IMR-90 (cell line): Measurements from ENCODE around the gene NPW. TPM values are rescaled to one million over a fixed set of nuclear protein-coding genes. Genes with fewer than 3 reads are reported as not detected.

Source experiments
- ATAC-seq: fragments of 200-7000 bp; cut with Tn5 transposase; 2 replicates; pipeline ENCODE4 v1.9.1; 2020; ENCODE audit warnings: low read depth, mild to moderate bottlenecking, moderate library complexity
- BruUV-seq: library from RNA; stranded (reverse); fragments of 400-500 nt; replicated peaks from 2 replicates; lab custom pipeline; 2021; lab: Mats Ljungman, UMichigan
- CTCF ChIA-PET: fragments of 300-600 bp; formaldehyde crosslinking; extraction: SDS; loops from one replicate; lab custom pipeline; 2021; ENCODE audit warnings: antibody characterized with exemption; lab: Yijun Ruan, JAX
- POLR2A ChIA-PET: fragments of 300-600 bp; sonication (Branson Sonifier 250); formaldehyde crosslinking; loops from one replicate; lab custom pipeline; 2022; ENCODE audit warnings: antibody characterized with exemption; ENCODE audit not compliant: unreplicated experiment; lab: Charles Lee
- DNase-seq: peaks from one replicate; pipeline ENCODE4 v3.0.0; 2013
- H2AFZ ChIP-seq: replicated peaks from 2 replicates; pipeline ENCODE3; 2013; ENCODE audit warnings: low read length, mild to moderate bottlenecking; ENCODE audit not compliant: poor library complexity
- H2AK5ac ChIP-seq: 2 replicates; pipeline ENCODE4 v1.6.1; 2013; ENCODE audit warnings: low read depth, low read length, inconsistent platforms
- H2AK9ac ChIP-seq: replicated peaks from 2 replicates; pipeline ENCODE3; 2013; ENCODE audit warnings: mild to moderate bottlenecking, low read depth, low read length, moderate library complexity; ENCODE audit not compliant: poor library complexity
- H2BK120ac ChIP-seq: 2 replicates; pipeline ENCODE4 v1.6.1; 2013; ENCODE audit warnings: low read depth, low read length, inconsistent platforms
- H2BK15ac ChIP-seq: 3 replicates; pipeline ENCODE4 v1.6.1; 2013; ENCODE audit warnings: low read depth, low read length, inconsistent platforms
- H2BK20ac ChIP-seq: 2 replicates; pipeline ENCODE4 v1.6.1; 2013; ENCODE audit warnings: low read depth, mild to moderate bottlenecking, inconsistent platforms, low read length, moderate library complexity
- H2BK5ac ChIP-seq: 2 replicates; pipeline ENCODE4 v1.6.1; 2013; ENCODE audit warnings: mild to moderate bottlenecking, low read depth, low read length, inconsistent platforms; ENCODE audit not compliant: poor library complexity, severe bottlenecking
- H3K14ac ChIP-seq: replicated peaks from 2 replicates; pipeline ENCODE4 v1.6.1; 2013; ENCODE audit warnings: low read depth, low read length, inconsistent platforms
- H3K18ac ChIP-seq: 2 replicates; pipeline ENCODE4 v1.6.1; 2013; ENCODE audit warnings: low read depth, low read length, control low read depth
- H3K23ac ChIP-seq: 2 replicates; pipeline ENCODE4 v1.6.1; 2013; ENCODE audit warnings: low read depth, low read length, inconsistent platforms
- H3K27ac ChIP-seq: 2 replicates; pipeline ENCODE4 v1.5.1; 2013; ENCODE audit warnings: mild to moderate bottlenecking, control low read depth, low read length; ENCODE audit not compliant: insufficient read depth
- H3K27me3 ChIP-seq: 2 replicates; pipeline ENCODE4 v1.6.1; 2013; ENCODE audit warnings: low read length; ENCODE audit not compliant: control insufficient read depth, insufficient read depth
- H3K36me3 ChIP-seq: 2 replicates; pipeline ENCODE4 v1.6.1; 2013; ENCODE audit warnings: low read length, mixed read lengths; ENCODE audit not compliant: control insufficient read depth, insufficient read depth
- H3K4ac ChIP-seq: 2 replicates; pipeline ENCODE4 v1.6.1; 2013; ENCODE audit warnings: low read depth, low read length, inconsistent platforms
- H3K4me1 ChIP-seq: 2 replicates; pipeline ENCODE4 v1.6.1; 2013; ENCODE audit warnings: low read length, mixed read lengths; ENCODE audit not compliant: control insufficient read depth, insufficient read depth
- H3K4me2 ChIP-seq: 2 replicates; pipeline ENCODE4 v1.6.1; 2013; ENCODE audit warnings: low read depth, mild to moderate bottlenecking, control low read depth, low read length, moderate library complexity
- H3K4me3 ChIP-seq: 2 replicates; pipeline ENCODE4 v1.5.1; 2013; ENCODE audit warnings: low read depth, mild to moderate bottlenecking, control low read depth, low read length, moderate library complexity; ENCODE audit not compliant: insufficient read depth
- H3K56ac ChIP-seq: 2 replicates; pipeline ENCODE4 v1.6.1; 2013; ENCODE audit warnings: low read length, inconsistent platforms; ENCODE audit not compliant: insufficient read depth; ENCODE audit errors: extremely low read depth
- H3K79me1 ChIP-seq, 2 experiments: 2 replicates each; pipeline ENCODE4 v1.6.1; 2013; ENCODE audit warnings: low read length in 2 of 2, inconsistent platforms in 1 of 2, low read depth in 1 of 2
- H3K9ac ChIP-seq: 2 replicates; pipeline ENCODE4 v1.6.1; 2013; ENCODE audit warnings: low read depth, low read length, control low read depth
- H3K9me1 ChIP-seq: 2 replicates; pipeline ENCODE4 v1.6.1; 2013; ENCODE audit warnings: low read length, inconsistent platforms; ENCODE audit not compliant: insufficient read depth
- H3K9me3 ChIP-seq: 2 replicates; pipeline ENCODE4 v1.6.1; 2013; ENCODE audit warnings: low read length; ENCODE audit not compliant: control insufficient read depth, insufficient read depth
- H4K20me1 ChIP-seq: 2 replicates; pipeline ENCODE4 v1.6.1; 2013; ENCODE audit warnings: low read length, inconsistent platforms; ENCODE audit not compliant: insufficient read depth
- H4K5ac ChIP-seq: 2 replicates; pipeline ENCODE4 v1.6.1; 2013; ENCODE audit warnings: mild to moderate bottlenecking, low read depth, low read length, control low read depth
- H4K8ac ChIP-seq, 2 experiments: 2 replicates each; pipeline ENCODE4 v1.6.1; 2013; ENCODE audit warnings: low read depth in 2 of 2, low read length in 2 of 2, control low read depth in 1 of 2, inconsistent platforms in 1 of 2
- H4K91ac ChIP-seq: 2 replicates; pipeline ENCODE4 v1.6.1; 2013; ENCODE audit warnings: low read depth, low read length, inconsistent platforms; ENCODE audit not compliant: insufficient read depth
- BHLHE40 ChIP-seq: fragments of 150-350 bp; IDR thresholded peaks from 2 replicates; pipeline ENCODE4 v1.6.1; 2016; ENCODE audit warnings: mild to moderate bottlenecking, low read depth, low read length
- CEBPB ChIP-seq: IDR thresholded peaks from 2 replicates; pipeline ENCODE4 v1.6.1; 2012; ENCODE audit warnings: low read depth, low read length, improper control_type of control experiment
- CHD1 ChIP-seq: IDR thresholded peaks from 2 replicates; pipeline ENCODE4 v1.6.1; 2012; ENCODE audit warnings: low read depth, low read length, improper control_type of control experiment
- CTCF ChIP-seq: conservative IDR thresholded peaks from 2 replicates; pipeline ENCODE4 v1.5.1; 2012; ENCODE audit warnings: mild to moderate bottlenecking, low read depth, low read length, improper control_type of control experiment
- ELK1 ChIP-seq: fragments of 150-350 bp; IDR thresholded peaks from 2 replicates; pipeline ENCODE4 v1.6.1; 2016; ENCODE audit warnings: low read depth, mild to moderate bottlenecking, low read length, moderate library complexity, borderline replicate concordance
- MAFK ChIP-seq: IDR thresholded peaks from 2 replicates; pipeline ENCODE4 v1.6.1; 2012; ENCODE audit warnings: low read depth, low read length, improper control_type of control experiment
- MAZ ChIP-seq: IDR thresholded peaks from 2 replicates; pipeline ENCODE4 v1.6.1; 2012; ENCODE audit warnings: low read depth, mild to moderate bottlenecking, low read length, improper control_type of control experiment, moderate library complexity, borderline replicate concordance
- MXI1 ChIP-seq: IDR thresholded peaks from 2 replicates; pipeline ENCODE4 v1.6.1; 2012; ENCODE audit warnings: low read depth, mild to moderate bottlenecking, low read length, moderate library complexity, borderline replicate concordance
- NFE2L2 ChIP-seq: fragments of 150-350 bp; IDR thresholded peaks from 2 replicates; pipeline ENCODE4 v1.6.1; 2016; ENCODE audit warnings: low read depth, mild to moderate bottlenecking, low read length
- POLR2A ChIP-seq: IDR thresholded peaks from 2 replicates; pipeline ENCODE4 v1.6.1; 2012; ENCODE audit warnings: mild to moderate bottlenecking, low read depth, low read length
- RAD21 ChIP-seq: IDR thresholded peaks from 2 replicates; pipeline ENCODE4 v1.6.1; 2012; ENCODE audit warnings: low read length, improper control_type of control experiment
- RCOR1 ChIP-seq: IDR thresholded peaks from 2 replicates; pipeline ENCODE4 v1.6.1; 2012; ENCODE audit warnings: mild to moderate bottlenecking, low read length, improper control_type of control experiment; ENCODE audit not compliant: insufficient replicate concordance
- SMC3 ChIP-seq: fragments of 150-350 bp; IDR thresholded peaks from 2 replicates; pipeline ENCODE4 v1.6.1; 2016; ENCODE audit warnings: low read depth, mild to moderate bottlenecking, antibody characterized with exemption, low read length, moderate library complexity
- USF2 ChIP-seq: fragments of 150-350 bp; IDR thresholded peaks from 2 replicates; pipeline ENCODE4 v1.6.1; 2017; ENCODE audit warnings: mild to moderate bottlenecking, antibody characterized with exemption, low read length, low read depth
- WGBS, 2 experiments: methylation state at CpG; one replicate each; pipeline versions ENCODE4 v1.1.5 to v1.1.7; 2013; ENCODE audit warnings: missing lambda C conversion rate in 2 of 2; ENCODE audit not compliant: insufficient read length in 1 of 2; ENCODE audit errors: extremely low coverage in 2 of 2; 5-methylcytosine and 5-hydroxymethylcytosine counted together
- dilution Hi-C: fragments of 300-500 bp; cut with HindIII; formaldehyde crosslinking; loops from one replicate; pipeline ENCODE4 v1.14.3; 2018; ENCODE audit warnings: low sequenced_read_pairs; ENCODE audit not compliant: unreplicated experiment
- in situ Hi-C: fragments of 300-500 bp; cut with MboI; formaldehyde crosslinking; loops from 3 replicates; pipeline ENCODE4 v1.14.3; 2019; ENCODE audit warnings: low sequenced_read_pairs, inconsistent platforms, mixed read lengths
- intact Hi-C: fragments of 100-400 bp; cut with micrococcal nuclease; formaldehyde crosslinking; loops from 2 replicates; pipeline ENCODE4 v1.10.0; 2022
- polyA plus RNA-seq, 3 experiments: library from polyadenylated mRNA; depleted of rRNA; stranded (reverse); fragments of >200 nt; gene quantifications; 2 replicates each; pipeline ENCODE4 v1.2.3, GENCODE V29; 2012; ENCODE audit warnings: low replicate concordance in 1 of 3
- total RNA-seq: library from RNA; depleted of rRNA; stranded (reverse); fragments of >200 nt; gene quantifications from 2 replicates; pipeline ENCODE4 v1.2.3, GENCODE V29; 2012

The NPW gene
- total and polyA plus RNA-seq, 2 of the 4 experiments (the other 2 are of a cell fraction) = 0.18 to 2.0 TPM

GRCh38 chr16:1998852-1999801 lies 20.5 kb upstream of the NPW start:
- peaks cover 52% of the 10 kb centered on the region for H3K36me3 ChIP-seq
- dilution Hi-C loops = no loop called here

More at GRCh38 chr16:1998852-1999801, 20.5 kb upstream of the NPW start:
- Histone ChIP-seq H2BK15ac (no peak overlapping the region), H3K27me3 (no peaks in the 10 kb centered on the region), H3K14ac (no peak overlapping the region), H4K91ac (no peak overlapping the region), H2BK20ac (no peak overlapping the region), H3K79me1 (peaks cover 5 to 62% of the 10 kb centered on the region in 2 experiments), H3K4ac (no peak overlapping the region; the same call in 1 of the 2 replicates), H3K18ac (no peak overlapping the region), H4K20me1 (peaks cover 40% of the 10 kb centered on the region), H4K5ac (no peak overlapping the region), H2AK5ac (peak overlapping the region; percentile 21; the same call in 1 of the 2 replicates), H3K9ac (no peak overlapping the region), H3K4me3 (no peak overlapping the region), H3K27ac (no peak overlapping the region), H3K9me3 (no peaks in the 10 kb centered on the region), H2AFZ (no peak overlapping the region), H2BK120ac (no peak overlapping the region), H3K56ac (no peak overlapping the region), H2BK5ac (no peak overlapping the region), H3K23ac (no peak overlapping the region), H4K8ac (no peak overlapping the region), H3K9me1 (peaks cover 20% of the 10 kb centered on the region), H3K4me2 (no peak overlapping the region), H2AK9ac (no peak overlapping the region), H3K4me1 (peaks cover 18% of the 10 kb centered on the region)
- ChIA-PET POLR2A (no interaction called here), CTCF (no interaction called here)
- ATAC-seq (no peak), DNase-seq (no peak)
- in situ Hi-C loops = no loop called here
- BruUV-seq = no TSS peak
- TF ChIP-seq MXI1 (no peak), MAFK (no peak), CEBPB (no peak), RAD21 (no peak), SMC3 (no peak), USF2 (no peak), NFE2L2 (no peak), BHLHE40 (no peak), CHD1 (no peak), POLR2A (no peak), RCOR1 (no peak), MAZ (no peak), ELK1 (no peak), CTCF (no peak)
- WGBS, 2 experiments = 85% methylated on average over 2 of the region's 39 CpGs; no CpG with 5 or more reads in 1 of the 2 experiments
- intact Hi-C loops = no loop called here
